Neutrophil (primary cell): ENCODE measurements around the gene GIPC1.

Source experiments
- H3K27ac ChIP-seq: fragments of 200-600 bp; sonication (generic); 2 replicates; pipeline ENCODE4 v1.5.1; 2016; ENCODE audit warnings: mild to moderate bottlenecking, moderate library complexity
- H3K27me3 ChIP-seq: fragments of 200-600 bp; sonication (generic); 2 replicates; pipeline ENCODE4 v1.6.0; 2016; ENCODE audit warnings: mild to moderate bottlenecking
- H3K36me3 ChIP-seq: fragments of 200-600 bp; sonication (generic); 2 replicates; pipeline ENCODE4 v1.5.1; 2017
- H3K4me1 ChIP-seq, 2 experiments: fragments of 200-600 bp in 1 of 2; sonication (generic) in 1 of 2; 1 replicate in 1 of 2; 2 replicates in 1 of 2; pipeline versions ENCODE4 v1.5.1 to v1.6.1; 2013 to 2016; ENCODE audit warnings: low read depth in 1 of 2, low read length in 1 of 2, mild to moderate bottlenecking in 1 of 2, moderate library complexity in 1 of 2; ENCODE audit not compliant: control insufficient read depth in 1 of 2, insufficient read depth in 1 of 2
- H3K4me3 ChIP-seq, 2 experiments: fragments of 200-600 bp in 1 of 2; sonication (generic) in 1 of 2; 1 replicate in 1 of 2; 2 replicates in 1 of 2; pipeline ENCODE4 v1.5.1; 2013 to 2016; ENCODE audit warnings: low read depth in 1 of 2, low read length in 1 of 2, mild to moderate bottlenecking in 1 of 2, moderate library complexity in 1 of 2
- H3K9me3 ChIP-seq: fragments of 200-600 bp; sonication (generic); 2 replicates; pipeline ENCODE4 v1.5.1; 2016
- TF ChIP-seq, protein P1 (sequence below): fragments of 200-600 bp; sonication (generic); IDR thresholded peaks from 2 replicates; pipeline ENCODE4 v1.5.1; 2016; ENCODE audit warnings: antibody characterized with exemption

GIPC1 gene

DNA sequence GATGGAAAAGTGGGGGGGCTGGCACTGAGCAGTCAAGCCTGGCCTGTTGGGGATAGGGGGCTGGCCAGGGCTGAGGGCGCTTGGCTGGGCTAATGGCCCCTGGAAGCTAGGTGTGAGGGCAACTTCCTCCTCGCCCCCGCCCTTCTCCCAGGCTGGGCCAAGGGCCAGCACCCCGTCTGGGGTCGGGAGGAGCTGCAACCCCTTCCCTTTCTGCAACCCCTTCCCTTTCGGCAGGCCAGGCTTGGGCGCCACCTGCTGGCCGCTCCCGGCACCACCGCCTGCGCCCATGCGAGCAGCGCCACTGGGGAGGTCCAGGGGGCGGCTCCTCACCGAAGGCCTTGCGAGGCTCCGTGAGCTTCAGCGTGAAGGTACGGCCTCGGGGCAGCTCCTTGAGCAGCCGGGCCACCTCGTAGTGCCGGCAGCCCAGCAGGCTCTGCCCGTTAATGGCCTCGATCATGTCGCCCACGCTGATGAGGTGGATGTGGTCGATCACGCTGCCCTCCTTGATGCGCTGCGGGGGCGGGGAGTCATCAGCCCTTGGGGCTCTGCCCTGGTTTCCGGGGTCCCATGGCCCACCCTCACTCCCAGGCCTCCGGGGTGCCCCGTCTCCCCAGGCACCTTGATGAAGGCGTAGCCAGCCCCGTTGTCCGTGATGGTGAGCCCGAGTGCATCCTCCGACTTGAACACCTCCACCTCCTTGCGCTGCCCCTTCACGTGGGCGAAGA, 15.8 kb downstream of the GIPC1 start:
- H3K4me3 ChIP-seq, result peak overlapping the region in 1 of 2 experiments; percentile 28
- TF ChIP-seq, protein P1, sequence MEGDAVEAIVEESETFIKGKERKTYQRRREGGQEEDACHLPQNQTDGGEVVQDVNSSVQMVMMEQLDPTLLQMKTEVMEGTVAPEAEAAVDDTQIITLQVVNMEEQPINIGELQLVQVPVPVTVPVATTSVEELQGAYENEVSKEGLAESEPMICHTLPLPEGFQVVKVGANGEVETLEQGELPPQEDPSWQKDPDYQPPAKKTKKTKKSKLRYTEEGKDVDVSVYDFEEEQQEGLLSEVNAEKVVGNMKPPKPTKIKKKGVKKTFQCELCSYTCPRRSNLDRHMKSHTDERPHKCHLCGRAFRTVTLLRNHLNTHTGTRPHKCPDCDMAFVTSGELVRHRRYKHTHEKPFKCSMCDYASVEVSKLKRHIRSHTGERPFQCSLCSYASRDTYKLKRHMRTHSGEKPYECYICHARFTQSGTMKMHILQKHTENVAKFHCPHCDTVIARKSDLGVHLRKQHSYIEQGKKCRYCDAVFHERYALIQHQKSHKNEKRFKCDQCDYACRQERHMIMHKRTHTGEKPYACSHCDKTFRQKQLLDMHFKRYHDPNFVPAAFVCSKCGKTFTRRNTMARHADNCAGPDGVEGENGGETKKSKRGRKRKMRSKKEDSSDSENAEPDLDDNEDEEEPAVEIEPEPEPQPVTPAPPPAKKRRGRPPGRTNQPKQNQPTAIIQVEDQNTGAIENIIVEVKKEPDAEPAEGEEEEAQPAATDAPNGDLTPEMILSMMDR, result peak; percentile 92
- H3K4me1 ChIP-seq, result peaks cover 24 to 25% of the 10 kb centered on the region in 2 experiments
- H3K9me3 ChIP-seq, result no peaks in the 10 kb centered on the region
- H3K36me3 ChIP-seq, result no peaks in the 10 kb centered on the region
- no peak overlapping the region for H3K27ac ChIP-seq
- peaks cover 25% of the 10 kb centered on the region for H3K27me3 ChIP-seq

DNA sequence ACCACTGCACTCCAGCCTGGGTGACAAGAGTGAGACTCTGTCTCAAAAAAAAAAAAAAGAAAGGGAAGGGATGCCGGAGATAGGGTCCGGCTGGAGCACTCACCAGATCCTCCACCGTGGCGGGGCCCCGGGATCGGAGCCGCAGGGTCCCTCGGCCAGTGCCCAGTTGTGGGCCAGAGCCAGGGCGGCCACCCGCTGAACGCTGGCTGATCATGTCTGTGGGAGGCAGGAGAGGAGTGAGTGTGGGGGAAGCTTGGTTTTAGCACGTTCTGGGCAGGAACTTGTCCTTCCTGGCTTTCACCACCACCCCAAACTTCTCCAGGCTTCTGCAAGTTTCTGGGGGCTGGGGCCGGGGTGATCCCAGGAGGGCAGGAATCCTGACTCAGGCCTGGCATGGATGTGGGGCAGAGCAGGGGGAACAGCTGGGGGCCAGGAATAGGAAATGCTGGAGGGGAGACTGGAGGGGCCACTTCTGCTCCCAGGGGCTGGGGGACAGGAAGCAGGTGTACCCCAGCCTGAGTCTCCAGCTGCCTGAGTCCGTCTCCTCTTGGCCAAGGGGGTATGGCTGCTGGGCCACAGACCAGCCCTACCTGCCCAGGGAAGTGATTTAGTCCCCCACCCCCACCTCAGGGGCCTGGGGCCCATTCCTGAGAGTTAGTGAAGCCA, 16.5 kb downstream of the GIPC1 start:
- H3K36me3 ChIP-seq, result no peaks in the 10 kb centered on the region
- H3K27ac ChIP-seq, result no peak overlapping the region
- peak overlapping the region in 1 of 2 experiments; percentile 28 for H3K4me3 ChIP-seq
- H3K27me3 ChIP-seq, result peaks cover 32% of the 10 kb centered on the region
- no peaks in the 10 kb centered on the region for H3K9me3 ChIP-seq
- H3K4me1 ChIP-seq, result peaks cover 29% of the 10 kb centered on the region in 2 experiments
- TF ChIP-seq, protein P1, result no peak

DNA sequence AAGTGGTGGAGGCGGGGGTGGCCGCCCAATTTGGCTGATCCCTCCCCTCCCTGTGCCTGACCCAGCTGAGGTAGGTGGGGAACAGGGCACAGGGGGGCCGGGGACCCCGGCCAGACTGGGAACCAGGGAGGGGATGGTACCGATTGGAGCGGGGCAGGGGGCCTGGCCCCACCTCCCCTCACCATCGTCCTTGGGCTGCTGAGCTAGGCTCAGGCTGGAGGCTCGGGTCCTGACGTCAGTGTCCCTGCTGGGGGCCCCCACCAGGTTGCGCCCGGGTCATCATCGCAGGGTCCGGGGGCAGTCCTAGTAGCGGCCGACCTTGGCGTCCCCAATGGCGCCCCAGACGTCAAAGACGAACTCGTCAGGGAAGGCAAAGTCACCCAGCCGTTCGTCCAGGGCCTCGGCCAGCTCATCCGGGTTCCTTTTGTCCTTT, 17.8 kb downstream of the GIPC1 start:
- TF ChIP-seq, protein P1, result no peak
- H3K36me3 ChIP-seq, result no peaks in the 10 kb centered on the region
- no peak overlapping the region for H3K27ac ChIP-seq
- peaks cover 45% of the 10 kb centered on the region for H3K27me3 ChIP-seq
- peaks cover 37 to 39% of the 10 kb centered on the region in 2 experiments for H3K4me1 ChIP-seq
- no peak overlapping the region for H3K4me3 ChIP-seq
- H3K9me3 ChIP-seq, result no peaks in the 10 kb centered on the region

DNA sequence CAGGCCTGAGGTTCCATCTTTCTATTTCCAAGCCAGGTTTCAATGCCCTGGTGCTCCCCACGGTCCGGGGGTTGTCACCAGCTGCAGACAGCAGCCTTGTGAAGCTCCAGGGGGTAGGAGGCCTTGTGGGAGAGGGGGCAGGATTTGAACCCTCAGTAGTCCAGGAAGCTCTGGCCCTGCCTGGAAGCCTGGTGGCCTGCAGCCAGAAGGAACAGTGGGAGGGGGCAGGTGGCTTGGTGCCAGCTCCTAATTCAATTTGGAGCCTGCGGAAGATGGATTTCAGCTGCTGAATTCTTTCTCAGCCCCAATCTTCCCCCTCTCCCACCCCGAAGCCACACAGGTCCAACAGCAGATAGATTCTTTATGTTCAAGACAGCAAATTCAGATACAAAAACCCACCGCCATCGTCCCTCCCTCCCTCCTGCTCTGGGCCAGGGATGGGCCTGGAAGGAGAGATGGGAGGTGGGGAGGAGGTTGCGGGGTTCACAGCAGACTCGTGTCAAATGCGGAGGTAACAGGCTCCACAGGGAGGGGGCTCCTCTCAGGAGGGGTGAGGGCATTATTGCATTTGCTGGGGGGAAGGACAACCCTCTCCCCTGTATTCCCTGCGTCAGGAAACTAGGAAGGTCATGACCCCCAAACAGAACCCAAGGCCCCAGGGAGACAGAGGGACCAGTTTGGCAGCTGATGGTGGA, 18.4 kb downstream of the GIPC1 start:
- H3K4me1 ChIP-seq, result peaks cover 42 to 45% of the 10 kb centered on the region in 2 experiments
- peaks cover 51% of the 10 kb centered on the region for H3K27me3 ChIP-seq
- TF ChIP-seq, protein P1, result no peak
- no peak overlapping the region for H3K27ac ChIP-seq
- H3K36me3 ChIP-seq, result no peaks in the 10 kb centered on the region
- no peaks in the 10 kb centered on the region for H3K9me3 ChIP-seq
- H3K4me3 ChIP-seq, result no peak overlapping the region

DNA sequence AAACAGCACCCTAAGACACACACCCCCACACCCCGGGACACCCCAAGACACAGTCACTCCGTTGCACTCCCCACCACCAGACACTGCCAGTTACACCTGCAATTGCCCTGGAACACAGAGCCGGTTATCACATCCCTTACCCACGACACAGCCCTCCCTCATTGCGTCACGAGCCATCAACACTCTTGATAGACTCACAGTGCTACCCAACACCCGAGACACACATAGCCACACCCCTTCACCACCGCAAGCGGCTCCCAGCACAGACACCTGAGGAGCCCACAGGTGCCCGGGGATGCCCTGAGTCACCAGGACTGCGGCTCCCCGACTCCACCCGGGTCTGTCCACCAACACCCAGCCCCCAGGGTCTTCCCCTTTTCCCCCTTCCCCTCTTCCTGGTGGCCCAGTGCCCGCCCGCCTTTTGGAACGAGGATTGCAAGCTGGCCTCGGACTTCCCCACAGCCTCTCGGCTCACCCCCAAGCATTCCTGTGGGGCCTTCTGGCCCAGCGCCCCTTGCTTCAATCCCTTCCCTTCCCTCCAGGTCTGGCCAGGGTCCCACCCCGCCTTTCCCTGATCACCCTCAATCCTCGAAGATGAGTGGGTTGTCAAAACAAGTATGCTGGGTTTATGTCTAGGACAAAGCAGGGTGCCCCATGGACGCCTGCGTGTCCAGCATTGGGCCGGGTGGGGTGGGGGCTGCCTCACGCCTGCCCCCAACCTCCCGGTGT, 19.1 kb downstream of the GIPC1 start:
- peaks cover 58% of the 10 kb centered on the region for H3K27me3 ChIP-seq
- H3K27ac ChIP-seq, result no peak overlapping the region
- no peaks in the 10 kb centered on the region for H3K9me3 ChIP-seq
- no peak overlapping the region for H3K4me3 ChIP-seq
- peaks cover 49 to 51% of the 10 kb centered on the region in 2 experiments for H3K4me1 ChIP-seq
- TF ChIP-seq, protein P1, result no peak
- H3K36me3 ChIP-seq, result peaks cover 3% of the 10 kb centered on the region
